Ovary (tissue), 3 donors: ENCODE results near the gene SLC35F4.

Experiments
- CTCF ChIP-seq, 3 donors: fragments of 450-650 bp in 2 of 3; fragments of 200-600 bp in 1 of 3; IDR thresholded peaks; one replicate each; pipeline versions ENCODE4 v1.5.1 to v1.8.0; 2016 to 2022; ENCODE audit warnings: antibody characterized with exemption in 3 of 3, mild to moderate bottlenecking in 1 of 3
- POLR2A ChIP-seq: fragments of 450-650 bp; IDR thresholded peaks from one replicate; pipeline ENCODE4 v1.6.1; 2017; ENCODE audit warnings: antibody characterized with exemption, mild to moderate bottlenecking, moderate library complexity
- donor health status: DM: no; HTN: no; CAD: no.

- TF ChIP-seq CTCF (IDR thresholded peaks at IDR 0.05) (no peak), POLR2A (no peak)
Observed at GRCh38 chr14:57845802-57846531, 19.9 kb downstream of the SLC35F4 start.
